NCI-H2196 treated with DMSO at 0.1 percent for 48 hours (cell line): ENCODE measurements around the gene TPRG1L.

Experiments used
- DNase-seq: peaks from one replicate; lab custom pipeline; 2025; ENCODE audit not compliant: unreplicated experiment; lab: John Stamatoyannopoulos, UW

TPRG1L gene

DNA sequence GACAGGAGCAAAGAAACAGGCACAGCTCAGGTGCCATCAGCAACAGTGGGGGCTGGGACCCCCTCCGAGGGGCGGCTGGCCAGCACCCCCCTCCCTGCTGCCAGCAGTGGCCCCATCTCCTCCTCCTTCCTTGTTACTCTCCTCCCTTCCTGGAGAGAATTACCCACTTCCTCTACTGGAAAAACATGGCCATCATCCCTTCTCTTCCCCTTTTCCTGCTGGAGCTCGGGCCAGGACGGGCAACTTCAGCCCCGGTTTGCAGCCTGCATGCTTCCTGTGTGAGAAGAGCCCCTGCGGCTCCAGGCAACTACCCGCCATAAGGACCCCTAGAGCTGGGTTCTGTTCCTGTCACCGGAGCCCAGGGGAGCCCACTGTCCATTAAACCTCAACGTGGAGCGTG is 31.1 kb upstream of the TPRG1L start:
- DNase-seq, result no peak

GRCh38 chr1:3594706-3595377 is 30.0 kb upstream of the TPRG1L start:
- DNase-seq, result no peak

DNA sequence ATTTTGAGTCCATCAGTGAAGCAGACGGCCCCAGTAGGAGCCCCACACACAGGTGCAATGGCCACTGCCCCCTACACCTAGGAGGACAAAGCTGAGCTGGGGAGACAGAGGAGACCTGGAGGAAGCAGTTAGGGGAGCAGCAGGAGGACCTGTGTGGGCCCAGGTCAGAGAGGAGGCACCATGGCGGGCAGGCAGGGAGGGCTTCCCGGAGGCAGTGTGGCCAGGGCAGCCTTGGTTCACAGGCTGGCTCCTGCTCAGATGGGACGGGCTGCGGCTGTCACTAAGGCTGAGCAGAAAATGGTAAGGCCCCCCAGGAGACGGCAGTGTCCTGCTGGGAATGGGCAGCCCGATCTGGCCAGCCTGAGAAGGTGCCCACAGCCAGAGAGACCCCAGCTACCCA is 28.9 kb upstream of the TPRG1L start:
- no peak for DNase-seq

- no peak for DNase-seq
Measured at GRCh38 chr1:3596663-3597598, 27.9 kb upstream of the TPRG1L start.

DNA sequence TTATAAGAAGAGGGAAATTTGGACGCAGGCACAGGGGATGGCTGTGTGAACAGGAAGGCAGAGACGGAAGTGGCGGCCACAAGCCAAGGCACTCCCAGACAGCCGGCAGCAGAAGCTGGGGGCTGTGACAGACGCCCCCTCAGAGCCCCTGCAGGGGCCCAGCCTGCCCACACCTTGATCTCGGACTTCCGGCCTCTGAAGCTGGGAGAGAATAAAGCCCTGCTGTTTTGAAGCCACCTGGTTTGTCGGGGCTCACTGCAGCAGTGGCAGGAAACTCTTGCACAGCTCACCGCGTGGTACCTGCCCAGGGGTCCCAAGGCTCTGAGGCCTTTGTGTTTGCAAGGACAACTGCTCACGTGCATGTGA is 27.2 kb upstream of the TPRG1L start:
- DNase-seq, result no peak

DNA sequence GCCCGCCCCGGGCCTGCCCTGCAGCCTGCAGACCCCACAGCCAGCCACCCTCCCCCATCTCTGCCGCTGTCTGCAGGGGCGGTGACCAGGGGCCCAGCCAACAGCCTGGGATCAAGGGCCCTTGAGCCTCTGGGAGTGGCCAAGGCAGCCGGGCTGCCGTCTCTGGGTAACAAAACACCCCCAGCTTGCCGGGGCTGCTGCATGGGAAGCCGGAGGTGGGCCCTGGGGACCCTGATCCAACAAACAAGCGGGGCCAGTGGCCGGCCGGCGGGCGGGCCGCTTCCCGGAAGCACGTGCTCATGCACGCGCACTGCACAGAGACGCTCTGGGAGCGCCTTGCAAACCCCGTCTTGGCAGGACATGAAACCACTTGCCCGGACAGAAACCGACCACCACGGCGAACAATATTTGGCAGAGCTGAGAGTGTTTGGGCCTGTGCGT is 26.7 kb upstream of the TPRG1L start:
- no peak for DNase-seq

DNA sequence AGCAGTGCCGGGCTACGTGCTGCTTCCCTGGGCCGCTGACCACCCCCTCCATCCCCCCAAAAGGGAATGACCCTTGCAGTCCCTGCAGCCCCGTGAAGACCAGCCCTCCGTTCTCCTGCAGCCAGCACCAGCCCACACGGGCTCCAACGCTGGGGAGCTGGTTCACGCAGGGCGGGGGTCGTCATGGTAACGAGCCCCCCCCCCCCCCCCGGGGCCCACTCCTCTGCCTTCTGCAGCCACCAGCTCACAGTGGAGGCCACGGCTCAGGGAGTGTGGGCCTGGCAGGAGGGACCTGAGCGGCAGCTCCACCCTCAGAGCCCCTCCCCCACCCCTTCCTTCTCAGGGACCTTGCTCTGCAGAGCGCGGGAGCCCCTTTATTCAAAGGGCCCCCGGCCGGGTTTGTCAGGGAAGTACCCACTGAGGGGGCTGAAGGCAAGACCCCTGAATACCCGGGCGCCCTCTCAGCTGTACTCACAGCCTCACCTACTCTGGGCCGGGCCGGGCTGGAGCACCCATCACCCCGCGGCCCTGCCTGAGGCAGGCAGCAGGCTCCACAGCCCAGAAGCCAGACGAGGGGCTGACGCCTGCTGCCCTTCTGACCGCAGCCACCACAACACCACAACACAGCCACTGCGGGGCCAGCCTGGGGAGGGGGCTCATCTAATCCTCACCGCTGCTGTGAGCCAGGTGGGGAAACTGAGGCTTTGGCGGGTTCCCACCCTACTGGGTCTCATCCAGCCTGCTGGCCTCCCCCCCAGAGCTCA is 26.1 kb upstream of the TPRG1L start:
- no peak for DNase-seq

DNA sequence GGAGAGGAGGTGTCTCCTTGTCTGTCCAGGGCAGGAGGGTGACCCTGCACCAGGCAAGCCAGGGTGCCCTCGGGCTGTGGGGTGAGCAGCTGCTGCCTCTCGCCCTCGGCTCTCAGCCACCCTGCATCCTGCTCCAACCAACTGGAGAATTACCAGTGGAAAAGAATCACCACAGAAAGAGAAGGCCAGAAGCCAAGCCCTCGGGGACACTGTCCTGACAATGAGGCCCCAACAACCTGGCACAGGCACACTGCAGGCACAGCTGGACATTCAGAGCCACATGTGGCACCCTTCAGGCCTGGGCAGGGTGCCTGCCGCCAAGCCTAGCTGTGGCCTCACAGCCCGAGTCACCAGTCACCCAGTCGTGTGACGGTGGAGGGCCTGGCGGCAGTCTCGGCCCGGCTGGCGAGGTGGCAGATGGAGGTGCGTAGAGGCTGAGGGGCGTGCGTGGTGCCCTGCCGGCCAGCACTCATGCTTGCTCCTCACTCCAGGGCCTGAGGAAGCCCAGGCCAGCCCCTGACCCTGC is 25.5 kb upstream of the TPRG1L start:
- no peak for DNase-seq

DNA sequence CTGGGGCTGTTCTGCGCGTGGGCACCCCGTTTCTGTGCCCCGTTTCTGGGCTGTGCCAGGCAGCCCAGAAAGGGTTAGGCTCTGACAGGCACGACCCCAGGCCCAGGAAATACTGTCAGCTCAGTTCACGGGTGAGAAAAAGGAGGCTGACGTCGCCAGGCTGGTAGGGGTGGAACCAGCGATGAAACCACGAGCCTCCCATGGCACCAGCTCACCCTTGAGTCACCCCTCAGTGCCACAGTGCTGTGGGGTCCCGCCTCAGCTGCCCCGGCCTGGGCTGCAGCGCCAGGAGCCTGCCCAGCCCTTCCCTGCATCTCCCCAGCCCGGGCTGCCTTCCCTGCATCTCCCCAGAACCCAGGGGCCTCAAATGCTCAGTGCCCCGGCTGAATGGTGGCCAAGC is 25.0 kb upstream of the TPRG1L start:
- no peak for DNase-seq

GRCh38 chr1:3600354-3600753 is 24.5 kb upstream of the TPRG1L start:
- no peak for DNase-seq

DNA sequence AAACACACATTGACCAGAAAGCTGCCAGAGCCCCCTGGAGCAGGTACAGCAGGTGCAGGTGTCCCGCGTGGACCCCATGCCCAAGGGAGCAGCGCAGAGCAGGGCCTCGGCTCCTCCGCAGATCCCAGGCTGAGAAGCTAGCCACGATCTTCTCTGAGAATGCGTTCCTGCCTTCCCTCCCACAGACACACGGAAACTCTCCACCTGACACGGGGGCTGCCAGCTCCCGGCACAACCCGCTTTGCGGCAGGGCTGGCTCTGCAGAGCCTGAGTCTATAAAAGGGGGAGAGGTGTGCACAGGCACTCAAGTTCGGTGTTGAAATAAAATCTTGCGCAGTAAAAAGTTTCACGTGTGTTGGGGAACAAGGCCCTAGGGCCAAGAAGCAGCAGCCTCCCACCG is 23.1 kb upstream of the TPRG1L start:
- no peak for DNase-seq

GRCh38 chr1:3602375-3602774 is 22.4 kb upstream of the TPRG1L start:
- no peak for DNase-seq

- DNase-seq, result no peak
Measured at GRCh38 chr1:3603156-3603555, 21.7 kb upstream of the TPRG1L start.

DNA sequence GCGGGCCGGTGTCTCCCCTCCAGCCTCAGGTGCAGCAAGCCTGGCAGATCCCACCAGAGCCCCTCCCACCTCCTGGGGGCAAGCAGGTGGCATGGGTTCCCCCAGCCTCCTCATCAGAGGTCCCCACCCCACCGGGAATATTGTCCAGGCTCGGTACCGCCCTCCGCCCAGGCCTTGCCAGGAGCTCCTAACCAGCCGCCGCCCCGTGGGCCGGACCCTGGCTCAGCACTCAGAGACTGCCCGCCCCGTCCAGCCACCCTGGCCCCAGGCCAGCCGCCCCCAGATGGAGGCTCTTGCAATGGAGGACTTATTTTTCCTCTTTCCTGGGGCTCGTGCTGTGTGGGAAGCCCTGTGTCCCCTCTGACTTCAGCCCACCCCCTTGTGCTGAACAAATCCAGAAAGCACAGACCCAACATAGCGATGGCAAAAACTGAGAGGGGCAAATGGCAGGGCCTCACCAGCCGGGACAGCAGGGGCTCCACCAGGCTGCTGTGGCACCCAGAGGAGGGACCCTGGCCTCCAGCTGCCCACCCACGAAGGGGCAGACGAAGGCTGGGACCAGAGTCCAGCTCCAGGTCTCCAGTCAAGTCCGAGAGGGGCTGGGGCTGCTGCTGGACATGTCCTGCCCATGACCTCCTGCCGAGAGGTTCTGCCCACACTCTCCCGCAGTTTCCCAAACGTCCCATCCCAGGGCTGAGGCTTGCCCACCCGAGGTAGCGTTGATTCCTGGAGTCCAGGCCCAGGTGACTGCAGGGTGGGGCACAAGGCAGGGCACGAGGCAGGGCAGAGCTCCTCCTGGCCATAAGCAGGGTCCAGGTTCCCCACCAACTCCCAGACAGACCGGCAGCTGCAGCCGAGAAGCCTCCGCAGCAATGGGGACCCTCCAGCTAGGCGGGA is 21.0 kb upstream of the TPRG1L start:
- DNase-seq, result no peak

DNA sequence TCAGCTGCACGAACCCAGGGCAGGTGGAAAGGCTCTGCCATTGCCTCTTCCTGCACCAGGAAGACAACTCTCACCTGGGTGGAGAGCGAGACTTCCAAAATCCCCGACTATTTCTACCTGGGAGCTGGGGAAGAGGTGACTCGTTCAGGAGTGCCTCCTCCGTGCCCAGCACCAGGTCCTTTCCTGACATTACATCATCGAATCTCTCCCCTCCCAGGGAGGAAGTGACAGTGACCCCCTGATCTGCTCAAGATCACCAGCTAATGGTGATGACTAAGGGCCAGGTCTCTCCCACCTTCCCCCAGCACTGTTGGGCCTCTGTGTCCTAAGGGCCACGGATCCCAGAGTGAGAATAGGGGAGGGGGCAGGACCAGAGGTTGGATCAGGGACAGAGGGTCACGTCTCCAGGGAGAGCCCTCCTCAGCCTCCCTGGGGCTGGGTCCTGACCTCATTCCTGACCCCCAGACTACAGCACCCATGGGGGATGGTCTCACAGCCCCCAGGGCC is 20.3 kb upstream of the TPRG1L start:
- no peak for DNase-seq

DNA sequence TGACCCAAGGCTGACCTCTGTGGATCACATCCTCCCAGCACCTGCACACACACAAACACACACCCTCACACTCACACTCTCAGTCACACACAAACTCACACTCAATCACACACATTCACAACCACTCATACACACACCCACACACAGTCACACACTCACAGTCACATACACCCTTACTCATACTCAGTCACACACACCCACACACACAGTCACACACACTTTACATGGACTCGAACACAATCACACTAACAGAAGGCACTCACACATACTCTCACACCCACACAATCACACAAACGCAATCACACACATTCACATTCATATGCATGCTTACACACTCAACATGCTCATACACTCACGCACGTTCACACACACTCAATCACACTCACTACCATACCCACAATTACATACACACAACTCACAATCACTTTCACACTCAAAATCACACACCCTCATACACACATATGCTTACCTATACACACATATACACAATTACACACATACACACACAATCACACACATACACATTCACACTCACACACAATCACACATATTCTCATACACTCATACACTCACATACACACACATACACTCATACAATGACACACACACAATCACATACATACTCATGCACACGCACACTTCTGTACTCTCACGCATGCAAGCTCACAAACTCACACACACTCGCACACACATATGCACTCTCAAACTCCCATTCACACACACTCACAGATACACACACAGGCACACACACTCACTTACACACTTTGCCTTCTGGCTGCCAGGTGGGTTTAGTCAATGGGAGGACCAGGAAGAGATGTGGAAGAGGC is 19.6 kb upstream of the TPRG1L start:
- no peak for DNase-seq

DNA sequence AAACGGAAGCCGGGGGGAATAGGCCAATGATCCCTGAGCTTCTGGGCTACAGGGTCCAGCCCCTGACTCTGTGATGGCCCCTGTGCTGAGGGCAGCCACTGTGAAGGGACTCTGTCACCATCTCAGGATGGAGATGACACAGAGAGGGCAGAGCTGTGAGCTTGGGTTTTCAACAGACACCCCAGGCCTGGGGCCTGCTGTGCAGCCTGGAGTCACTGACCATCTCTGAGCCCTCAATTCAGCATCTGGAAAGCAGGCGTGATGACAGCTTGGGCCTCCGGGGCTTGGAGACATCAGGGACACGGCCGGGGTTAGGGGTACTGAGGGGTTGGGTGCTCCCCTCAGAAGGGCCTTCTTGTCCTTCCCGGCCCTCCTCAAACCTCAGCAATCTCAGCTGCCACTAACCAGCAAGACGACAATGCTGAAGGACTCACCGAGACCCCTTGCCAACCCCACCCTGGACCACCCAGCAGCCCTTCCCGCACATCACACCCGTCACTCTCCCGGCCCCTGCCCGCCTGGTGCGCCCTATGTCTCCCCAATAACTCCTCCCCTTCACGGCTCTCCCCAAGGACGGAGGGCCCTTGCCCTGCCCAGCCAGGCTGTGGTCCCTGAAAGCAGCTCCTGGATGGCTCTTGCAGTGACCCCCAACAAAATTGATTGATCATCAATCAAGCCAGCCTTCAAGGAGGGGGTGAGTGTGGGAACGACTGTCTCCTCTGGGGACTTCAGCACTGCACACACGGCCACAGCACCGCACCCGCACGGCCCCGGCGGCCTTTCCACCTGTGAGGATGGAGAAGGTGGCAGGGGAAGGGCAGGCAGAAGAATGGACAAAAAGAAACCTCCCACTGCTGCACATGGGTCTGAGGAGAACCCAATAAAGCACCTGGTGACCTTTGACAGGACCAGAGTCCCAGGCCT is 17.8 kb upstream of the TPRG1L start:
- no peak for DNase-seq

DNA sequence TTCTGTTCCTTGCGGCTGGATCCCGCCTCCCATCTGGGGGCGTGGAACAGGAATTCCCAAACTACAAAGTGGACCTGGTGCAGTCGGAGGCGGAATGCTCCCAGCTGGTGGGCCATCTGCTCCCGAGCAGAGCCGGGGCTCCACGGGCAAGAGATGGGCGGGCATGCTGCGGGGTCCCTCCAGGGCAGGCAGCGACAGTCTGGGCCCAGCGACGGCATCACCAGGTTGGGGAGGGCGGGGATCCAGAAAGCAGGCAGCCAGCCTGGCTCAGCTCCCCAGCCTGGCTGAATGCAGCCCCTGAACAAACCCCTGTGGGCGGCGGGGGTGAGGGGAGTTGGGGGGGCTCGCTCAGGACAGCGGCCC is 17.1 kb upstream of the TPRG1L start:
- DNase-seq, result no peak
